WTC11 (cell line): ENCODE measurements around the gene ZEB2. TPM values are rescaled to one million over a fixed set of nuclear protein-coding genes. Genes with fewer than 3 reads are reported as not detected.

Source experiments
- ATAC-seq: fragments of 200-7000 bp; cut with Tn5 transposase; 2 replicates; pipeline ENCODE4 v1.10.0; 2021; ENCODE audit warnings: mild to moderate bottlenecking, moderate library complexity
- CTCF ChIA-PET: fragments of 300-600 bp; sonication (Branson Sonifier 250); formaldehyde crosslinking; loops from one replicate; lab custom pipeline; 2021; ENCODE audit warnings: antibody characterized with exemption; lab: Charles Lee
- POLR2A ChIA-PET: fragments of 350-600 bp; sonication (Branson Sonifier 250); formaldehyde crosslinking; loops from one replicate; lab custom pipeline; 2021; ENCODE audit warnings: antibody characterized with exemption; lab: Charles Lee
- DNase-seq: peaks from one replicate; pipeline ENCODE4 v3.0.0; 2021; ENCODE audit warnings: low spot score
- H3K27ac Mint-ChIP-seq: 2 replicates; pipeline ENCODE4 v1.8.0; 2021; ENCODE audit warnings: mixed read lengths
- H3K27me3 Mint-ChIP-seq: 2 replicates; pipeline ENCODE4 v1.8.0; 2021; ENCODE audit warnings: low read depth, mild to moderate bottlenecking, moderate library complexity, mixed read lengths
- H3K36me3 Mint-ChIP-seq: 2 replicates; pipeline ENCODE4 v1.8.0; 2021; ENCODE audit warnings: mixed read lengths
- H3K4me1 Mint-ChIP-seq: 2 replicates; pipeline ENCODE4 v1.8.0; 2022; ENCODE audit warnings: mixed read lengths
- H3K4me3 Mint-ChIP-seq: 2 replicates; pipeline ENCODE4 v1.8.0; 2021; ENCODE audit warnings: mild to moderate bottlenecking, moderate library complexity, mixed read lengths
- H3K9me3 Mint-ChIP-seq: 2 replicates; pipeline ENCODE4 v1.8.0; 2021; ENCODE audit warnings: mixed read lengths
- AR ChIP-seq: fragments of 250-450 bp; sonication (Bioruptor Pico); IDR thresholded peaks from 2 replicates; pipeline ENCODE4 v1.9.0; 2021; ENCODE audit warnings: mild to moderate bottlenecking
- ATF1 ChIP-seq: sonication (generic); formaldehyde crosslinking; IDR thresholded peaks from 2 replicates; pipeline ENCODE4 v1.8.1; 2023; ENCODE audit warnings: mild to moderate bottlenecking, moderate library complexity, missing genetic modification reagents
- ELF4 ChIP-seq: sonication (generic); formaldehyde crosslinking; IDR thresholded peaks from 2 replicates; pipeline ENCODE4 v1.8.1; 2022; ENCODE audit warnings: low read depth, mild to moderate bottlenecking, moderate library complexity, missing genetic modification reagents
- FOXJ3 ChIP-seq: sonication (generic); formaldehyde crosslinking; IDR thresholded peaks from 2 replicates; pipeline ENCODE4 v1.9.0; 2021; ENCODE audit warnings: missing genetic modification reagents, mild to moderate bottlenecking, borderline replicate concordance
- FOXK1 ChIP-seq: sonication (generic); formaldehyde crosslinking; IDR thresholded peaks from 2 replicates; pipeline ENCODE4 v1.8.0; 2022; ENCODE audit warnings: mild to moderate bottlenecking, moderate library complexity, missing genetic modification reagents
- FOXP1 ChIP-seq: sonication (generic); formaldehyde crosslinking; IDR thresholded peaks from 2 replicates; pipeline ENCODE4 v1.8.0; 2022; ENCODE audit warnings: missing genetic modification reagents, mild to moderate bottlenecking, moderate library complexity, borderline replicate concordance
- GRHL2 ChIP-seq: fragments of 250-450 bp; sonication (Bioruptor Pico); IDR thresholded peaks from 2 replicates; pipeline ENCODE4 v1.8.0; 2022; ENCODE audit warnings: mild to moderate bottlenecking, moderate library complexity; ENCODE audit not compliant: insufficient replicate concordance, severe bottlenecking
- GTF2I ChIP-seq: fragments of 250-450 bp; sonication (Bioruptor Pico); conservative IDR thresholded peaks from 2 replicates; pipeline ENCODE4 v1.4.0; 2021; ENCODE audit warnings: mild to moderate bottlenecking
- HMGXB4 ChIP-seq: sonication (generic); formaldehyde crosslinking; IDR thresholded peaks from 2 replicates; pipeline ENCODE4 v1.8.1; 2023; ENCODE audit warnings: mild to moderate bottlenecking, moderate library complexity, missing genetic modification reagents
- IRF2 ChIP-seq: sonication (generic); formaldehyde crosslinking; IDR thresholded peaks from 2 replicates; pipeline ENCODE4 v1.8.0; 2022; ENCODE audit warnings: low read depth, missing genetic modification reagents, borderline replicate concordance
- JUN ChIP-seq: sonication (generic); formaldehyde crosslinking; IDR thresholded peaks from 2 replicates; pipeline ENCODE4 v1.8.0; 2023; ENCODE audit warnings: mild to moderate bottlenecking, missing genetic modification reagents
- KAT7 ChIP-seq: sonication (generic); formaldehyde crosslinking; IDR thresholded peaks from 2 replicates; pipeline ENCODE4 v1.8.1; 2023; ENCODE audit warnings: missing genetic modification reagents, mild to moderate bottlenecking, borderline replicate concordance
- NFATC4 ChIP-seq: fragments of 250-450 bp; sonication (Bioruptor Pico); IDR thresholded peaks from 2 replicates; pipeline ENCODE4 v1.9.0; 2021; ENCODE audit warnings: mild to moderate bottlenecking
- NFE2L1 ChIP-seq: sonication (generic); formaldehyde crosslinking; IDR thresholded peaks from 2 replicates; pipeline ENCODE4 v1.8.1; 2023; ENCODE audit warnings: missing genetic modification reagents
- PRDM15 ChIP-seq: sonication (generic); formaldehyde crosslinking; IDR thresholded peaks from 2 replicates; pipeline ENCODE4 v1.8.0; 2022; ENCODE audit warnings: missing genetic modification reagents
- PRRX2 ChIP-seq: fragments of 250-450 bp; sonication (Bioruptor Pico); IDR thresholded peaks from 2 replicates; pipeline ENCODE4 v1.8.0; 2021; ENCODE audit warnings: mild to moderate bottlenecking
- RORB ChIP-seq: fragments of 250-450 bp; sonication (Bioruptor Pico); IDR thresholded peaks from 2 replicates; pipeline ENCODE4 v1.9.0; 2021; ENCODE audit warnings: mild to moderate bottlenecking
- SMAD3 ChIP-seq: sonication (generic); formaldehyde crosslinking; IDR thresholded peaks from 2 replicates; pipeline ENCODE4 v1.8.0; 2022; ENCODE audit warnings: missing genetic modification reagents, mild to moderate bottlenecking, borderline replicate concordance
- SOX15 ChIP-seq: fragments of 250-450 bp; sonication (Bioruptor Pico); IDR thresholded peaks from 2 replicates; pipeline ENCODE4 v1.9.0; 2021; ENCODE audit warnings: mild to moderate bottlenecking
- TEAD1 ChIP-seq: sonication (generic); formaldehyde crosslinking; IDR thresholded peaks from 2 replicates; pipeline ENCODE4 v1.8.0; 2022; ENCODE audit warnings: mild to moderate bottlenecking, missing genetic modification reagents
- TP53 ChIP-seq: sonication (generic); formaldehyde crosslinking; IDR thresholded peaks from 2 replicates; pipeline ENCODE4 v1.8.1; 2023; ENCODE audit warnings: mild to moderate bottlenecking, missing genetic modification reagents
- USF2 ChIP-seq: sonication (generic); formaldehyde crosslinking; IDR thresholded peaks from 2 replicates; pipeline ENCODE4 v1.8.1; 2023; ENCODE audit warnings: mild to moderate bottlenecking, missing genetic modification reagents, moderate library complexity
- ZNF423 ChIP-seq: fragments of 250-450 bp; sonication (Bioruptor Pico); IDR thresholded peaks from 2 replicates; pipeline ENCODE4 v2.1.2; 2022; ENCODE audit warnings: mild to moderate bottlenecking, moderate library complexity
- ZNF512 ChIP-seq: sonication (generic); formaldehyde crosslinking; IDR thresholded peaks from 2 replicates; pipeline ENCODE4 v1.8.1; 2022; ENCODE audit warnings: missing genetic modification reagents, borderline replicate concordance
- total RNA-seq: library from RNA; stranded (reverse); gene quantifications from 3 replicates; pipeline ENCODE4 v1.2.3, GENCODE V29; 2021
- TF ChIP-seq, protein P1 (sequence below): sonication (generic); formaldehyde crosslinking; IDR thresholded peaks from 2 replicates; pipeline ENCODE4 v1.8.0; 2022; ENCODE audit warnings: mild to moderate bottlenecking, missing genetic modification reagents

The ZEB2 gene
- total RNA-seq, 1 experiment from 2014 or later = 0.42 TPM

DNA sequence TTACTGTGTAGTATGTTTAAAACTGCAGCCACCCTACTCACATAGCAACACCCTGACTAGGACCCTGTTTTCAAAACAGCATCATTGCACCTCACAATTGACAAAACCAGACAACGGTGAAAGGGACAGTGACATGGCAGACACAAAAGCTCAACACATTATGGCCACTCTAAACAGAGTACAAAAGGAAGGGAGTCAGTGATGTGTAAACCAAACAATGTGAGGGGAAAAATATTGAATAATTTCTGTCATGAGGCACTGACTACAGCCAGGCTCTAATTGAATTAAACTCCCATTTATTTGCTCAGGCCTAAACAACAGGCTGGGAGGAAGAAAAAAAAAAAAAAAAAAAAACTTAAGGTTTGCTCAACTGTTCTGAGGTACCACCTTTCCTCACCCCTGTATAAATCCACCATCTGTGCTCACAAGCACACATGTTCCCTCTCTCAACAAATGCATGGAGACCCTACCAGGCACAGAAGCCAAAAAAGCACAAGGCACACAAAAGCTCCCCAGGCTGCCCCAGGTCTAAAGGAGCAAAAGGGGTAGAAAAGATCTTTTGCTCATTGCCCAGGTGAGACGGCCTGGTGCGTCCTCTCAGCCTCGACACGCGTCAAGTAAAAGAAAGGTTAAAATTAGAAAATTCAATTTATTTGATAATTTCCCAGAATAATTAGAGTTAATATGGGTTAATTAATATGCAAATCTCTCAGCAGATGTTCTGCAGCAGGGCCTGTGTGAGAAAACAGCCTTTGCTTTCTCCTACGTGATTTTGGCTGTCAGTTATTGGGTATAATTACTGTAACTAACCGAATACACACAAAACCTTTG lies 80.9 kb downstream of the ZEB2 start:
- POLR2A ChIA-PET = no interaction called here
- no peaks in the 10 kb centered on the region for H3K9me3 Mint-ChIP-seq
- no peaks in the 10 kb centered on the region for H3K36me3 Mint-ChIP-seq
- peaks cover 40% of the 10 kb centered on the region for H3K4me1 Mint-ChIP-seq
- no peak for DNase-seq
- H3K27me3 Mint-ChIP-seq = no peaks in the 10 kb centered on the region
- ATAC-seq = peak; percentile 60
- no peak overlapping the region for H3K4me3 Mint-ChIP-seq
- no peak overlapping the region for H3K27ac Mint-ChIP-seq
- TF ChIP-seq RORB (CRISPR knock-in tag) = no peak
- no peak for TF ChIP-seq AR (CRISPR knock-in tag)
- TF ChIP-seq PRDM15 (CRISPR knock-in tag) = no peak
- no peak for TF ChIP-seq ATF1
- TF ChIP-seq GRHL2 (CRISPR knock-in tag) = no peak
- TF ChIP-seq, protein P1, sequence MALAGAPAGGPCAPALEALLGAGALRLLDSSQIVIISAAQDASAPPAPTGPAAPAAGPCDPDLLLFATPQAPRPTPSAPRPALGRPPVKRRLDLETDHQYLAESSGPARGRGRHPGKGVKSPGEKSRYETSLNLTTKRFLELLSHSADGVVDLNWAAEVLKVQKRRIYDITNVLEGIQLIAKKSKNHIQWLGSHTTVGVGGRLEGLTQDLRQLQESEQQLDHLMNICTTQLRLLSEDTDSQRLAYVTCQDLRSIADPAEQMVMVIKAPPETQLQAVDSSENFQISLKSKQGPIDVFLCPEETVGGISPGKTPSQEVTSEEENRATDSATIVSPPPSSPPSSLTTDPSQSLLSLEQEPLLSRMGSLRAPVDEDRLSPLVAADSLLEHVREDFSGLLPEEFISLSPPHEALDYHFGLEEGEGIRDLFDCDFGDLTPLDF (CRISPR knock-in tag) = no peak
- TF ChIP-seq NFATC4 (CRISPR knock-in tag) = no peak
- TF ChIP-seq SMAD3 (CRISPR knock-in tag) = no peak
- TF ChIP-seq KAT7 (CRISPR knock-in tag) = no peak
- no peak for TF ChIP-seq IRF2 (CRISPR knock-in tag)
- TF ChIP-seq FOXP1 = no peak
- no peak for TF ChIP-seq ELF4
- TF ChIP-seq TP53 (CRISPR knock-in tag) = no peak
- no peak for TF ChIP-seq FOXK1 (CRISPR knock-in tag)
- TF ChIP-seq NFE2L1 (CRISPR knock-in tag) = no peak
- CTCF ChIA-PET = interaction anchor here (2.7 kb wide), 1 partner anchor 10 kb away, joined by 12 read pairs; no protein-coding TSS in a partner anchor

DNA sequence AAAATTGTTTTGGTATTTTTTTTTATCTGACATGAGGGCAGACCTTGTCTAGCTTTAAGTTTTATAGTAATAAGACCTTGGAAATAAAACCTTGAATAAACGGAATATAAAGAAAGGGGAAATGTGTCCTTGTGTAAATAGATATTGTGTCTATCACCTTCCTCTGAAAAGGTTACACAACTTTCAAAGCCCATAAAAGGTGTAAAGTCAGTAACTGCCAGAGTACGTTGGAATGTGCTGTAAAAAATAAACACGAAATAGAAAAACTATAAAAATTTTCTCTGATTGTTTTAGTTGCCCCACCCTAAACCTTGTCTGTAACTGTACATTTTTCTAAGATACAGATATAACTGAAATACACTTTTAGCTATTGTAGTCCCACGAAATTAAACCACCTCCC lies 82.3 kb downstream of the ZEB2 start:
- H3K27me3 Mint-ChIP-seq = no peaks in the 10 kb centered on the region
- POLR2A ChIA-PET = no interaction called here
- DNase-seq = no peak
- no peaks in the 10 kb centered on the region for H3K9me3 Mint-ChIP-seq
- no peaks in the 10 kb centered on the region for H3K36me3 Mint-ChIP-seq
- no peak for ATAC-seq
- CTCF ChIA-PET = interaction anchor here (2.7 kb wide), 1 partner anchor 12 kb away, joined by 12 read pairs; no protein-coding TSS in a partner anchor
- peaks cover 35% of the 10 kb centered on the region for H3K4me1 Mint-ChIP-seq
- H3K4me3 Mint-ChIP-seq = no peak overlapping the region
- H3K27ac Mint-ChIP-seq = no peak overlapping the region
- TF ChIP-seq SOX15 (CRISPR knock-in tag) = no peak
- no peak for TF ChIP-seq HMGXB4 (CRISPR knock-in tag)
- TF ChIP-seq USF2 (CRISPR knock-in tag) = no peak
- no peak for TF ChIP-seq PRRX2 (CRISPR knock-in tag)
- TF ChIP-seq FOXJ3 = no peak
- TF ChIP-seq TEAD1 = no peak
- no peak for TF ChIP-seq GTF2I (CRISPR knock-in tag)
- no peak for TF ChIP-seq ZNF423 (CRISPR knock-in tag)
- no peak for TF ChIP-seq ZNF512
- no peak for TF ChIP-seq JUN (CRISPR knock-in tag)
